K562 (cell line): ENCODE data around the gene IGFBP4. TPM values are rescaled to one million over a fixed set of nuclear protein-coding genes. Genes with fewer than 3 reads are reported as not detected.

Experiments
- ATAC-seq: fragments of 200-7000 bp; cut with Tn5 transposase; 3 replicates; pipeline ENCODE4 v1.9.1; 2020; ENCODE audit warnings: moderate library complexity
- BruUV-seq: library from RNA; stranded (reverse); fragments of 400-500 nt; replicated peaks from 2 replicates; lab custom pipeline; 2021; lab: Mats Ljungman, UMichigan
- CTCF ChIA-PET: fragments of 300-600 bp; formaldehyde crosslinking; extraction: SDS; loops from one replicate; lab custom pipeline; 2021; ENCODE audit warnings: low intra/inter-chr PET ratio; lab: Yijun Ruan, JAX
- POLR2A ChIA-PET: fragments of 300-600, 350-650 bp; sonication (Branson Sonifier 250); formaldehyde crosslinking; extraction: SDS; loops from one replicate; lab custom pipeline; 2021; ENCODE audit warnings: antibody characterized with exemption, inconsistent platforms; lab: Yijun Ruan, JAX
- DNase-seq, 4 experiments: peaks; one replicate each; pipeline versions ENCODE4 v3.0.0 to v3.0.0-alpha.2; 2011 to 2018; ENCODE audit warnings: low spot score in 3 of 4, mixed read lengths in 3 of 4; ENCODE audit errors: extremely low read depth in 1 of 4
- FAIRE-seq: peaks from 2 replicates; lab custom pipeline; 2011; peaks lifted over from hg19 to GRCh38; lab: Jason Lieb, UNC
- H2AFZ ChIP-seq: 2 replicates; pipeline ENCODE4 v1.6.0; 2011; ENCODE audit warnings: low read depth, low read length, control low read depth, inconsistent platforms
- H3K27ac ChIP-seq: fragments of 200-600 bp; 3 replicates; pipeline ENCODE4 v1.8.0; 2011; ENCODE audit warnings: low read depth, mild to moderate bottlenecking, control low read depth, inconsistent platforms, low read length, moderate library complexity, mixed read lengths; ENCODE audit errors: extremely low read depth
- H3K27me3 ChIP-seq, 2 experiments: fragments of 300-600 bp in 1 of 2; 2 replicates in 1 of 2; 3 replicates in 1 of 2; pipeline versions ENCODE4 v1.6.0 to v1.8.0; 2011; ENCODE audit warnings: inconsistent platforms in 2 of 2, low read length in 2 of 2, mild to moderate bottlenecking in 1 of 2, mixed read lengths in 1 of 2, moderate library complexity in 1 of 2; ENCODE audit not compliant: control insufficient read depth in 2 of 2, insufficient read depth in 2 of 2
- H3K36me3 ChIP-seq: fragments of 300-600 bp; 3 replicates; pipeline ENCODE4 v1.8.0; 2011; ENCODE audit warnings: mild to moderate bottlenecking, low read length, inconsistent platforms; ENCODE audit not compliant: control insufficient read depth, insufficient read depth
- H3K4me1 ChIP-seq, 2 experiments: fragments of 200-600 bp in 1 of 2; replicated peaks in 1 of 2; 2 replicates in 1 of 2; 3 replicates in 1 of 2; pipeline versions ENCODE4 v1.5.1 to v1.8.0; 2011; ENCODE audit warnings: inconsistent platforms in 2 of 2, low read length in 2 of 2, mild to moderate bottlenecking in 1 of 2, mixed read lengths in 1 of 2, moderate library complexity in 1 of 2; ENCODE audit not compliant: control insufficient read depth in 2 of 2, insufficient read depth in 2 of 2
- H3K4me2 ChIP-seq: 2 replicates; pipeline ENCODE4 v1.6.1; 2011; ENCODE audit warnings: low read length, control low read depth, inconsistent platforms, mixed read lengths; ENCODE audit not compliant: insufficient read depth
- H3K4me3 ChIP-seq: fragments of 200-600 bp; sonication (generic), shearing (Covaris generic); 2 replicates; pipeline ENCODE4 v1.5.1; 2016; ENCODE audit warnings: control low read depth, inconsistent platforms
- H3K79me2 ChIP-seq: fragments of 200-600 bp; 3 replicates; pipeline ENCODE4 v1.8.0; 2011; ENCODE audit warnings: low read length, inconsistent platforms; ENCODE audit not compliant: control insufficient read depth, insufficient read depth
- H3K9ac ChIP-seq, 2 experiments: 2 replicates each; pipeline versions ENCODE4 v1.6.0 to v1.6.1; 2011; ENCODE audit warnings: low read depth in 2 of 2, low read length in 2 of 2, control low read depth in 1 of 2, inconsistent platforms in 1 of 2, mild to moderate bottlenecking in 1 of 2, mixed read lengths in 1 of 2; ENCODE audit not compliant: insufficient read depth in 1 of 2
- H3K9me1 ChIP-seq: one replicate; pipeline ENCODE4 v1.6.0; 2011; ENCODE audit warnings: inconsistent platforms, mild to moderate bottlenecking, low read length, moderate library complexity; ENCODE audit not compliant: control insufficient read depth, insufficient read depth
- H3K9me3 ChIP-seq: replicated peaks from 2 replicates; pipeline ENCODE4 v1.5.1; 2011; ENCODE audit warnings: low read depth, low read length, inconsistent platforms; ENCODE audit not compliant: control insufficient read depth, insufficient read depth
- H4K20me1 ChIP-seq: replicated peaks from 2 replicates; pipeline ENCODE4 v1.6.1; 2011; ENCODE audit warnings: low read length, inconsistent platforms, mixed read lengths; ENCODE audit not compliant: control insufficient read depth, insufficient read depth
- RAD51 ChIP-seq: fragments of 450-650 bp; IDR thresholded peaks from 2 replicates; pipeline ENCODE4 v1.7.1; 2016; ENCODE audit warnings: low read depth, mild to moderate bottlenecking, borderline replicate concordance
- ZFX ChIP-seq: sonication (generic); formaldehyde crosslinking; IDR thresholded peaks from 2 replicates; pipeline ENCODE4 v1.8.0; 2022; ENCODE audit warnings: mild to moderate bottlenecking, missing genetic modification reagents, moderate library complexity
- whole genome bisulfite sequencing: fragments of 100-300 bp; shearing (Covaris generic); methylation state at CpG from one replicate; pipeline ENCODE4 v1.1.6; 2016; ENCODE audit warnings: low coverage, mixed read lengths; ENCODE audit not compliant: insufficient coverage; ENCODE audit errors: missing lambda C conversion rate; 5-methylcytosine and 5-hydroxymethylcytosine counted together
- in situ Hi-C: fragments of 300-500 bp; cut with MboI; formaldehyde crosslinking; loops from 4 replicates; pipeline ENCODE4 v1.15.0; 2018; ENCODE audit warnings: inconsistent platforms, mixed read lengths
- intact Hi-C: fragments of 100-400 bp; cut with micrococcal nuclease; formaldehyde crosslinking; loops from 2 replicates; pipeline ENCODE4 v1.14.2; 2022
- polyA plus RNA-seq, 8 experiments: library from polyadenylated mRNA; depleted of rRNA in 4 of 8; stranded (reverse) in 5 of 8; unstranded in 3 of 8; fragments of >200 nt; fragmentation: Nextera tagmentation in 2 of 8; fragmentation: Illumina TruSeq in 1 of 8; extraction: Ambion mirVana in 2 of 8; extraction: Trizol in 1 of 8; gene quantifications; 2 replicates each; pipeline versions ENCODE4 v1.2.1 to v1.2.3, GENCODE V29; 2011 to 2014; ENCODE audit warnings: inconsistent platforms in 1 of 8, missing spikeins in 1 of 8
- total RNA-seq, 7 experiments: library from RNA; depleted of rRNA in 6 of 7; stranded (reverse); fragments of >200 nt in 6 of 7; fragmentation: Illumina TruSeq in 2 of 7; extraction: Trizol in 2 of 7; gene quantifications; 2 replicates each; pipeline versions ENCODE4 v1.2.1 to v1.2.3, GENCODE V29; 2011 to 2021; ENCODE audit warnings: low replicate concordance in 1 of 7
- TF ChIP-seq, protein P1 (sequence below): IDR thresholded peaks from 2 replicates; pipeline ENCODE4 v1.6.1; 2016; ENCODE audit warnings: missing genetic modification characterization, missing compliant biosample characterization
- TF ChIP-seq, protein P2 (sequence below), 2 experiments: fragments of 450-650 bp; IDR thresholded peaks; 2 replicates each; pipeline ENCODE4 v1.6.1; 2016; ENCODE audit warnings: mild to moderate bottlenecking in 2 of 2, borderline replicate concordance in 1 of 2, low read depth in 1 of 2, moderate library complexity in 1 of 2

The IGFBP4 gene
- total and polyA plus RNA-seq, 9 of the 15 experiments (the other 6 are each of a cell fraction or from before 2014, with no cell fraction given) = 8.8 to 99.8 (median 18.6) TPM

DNA sequence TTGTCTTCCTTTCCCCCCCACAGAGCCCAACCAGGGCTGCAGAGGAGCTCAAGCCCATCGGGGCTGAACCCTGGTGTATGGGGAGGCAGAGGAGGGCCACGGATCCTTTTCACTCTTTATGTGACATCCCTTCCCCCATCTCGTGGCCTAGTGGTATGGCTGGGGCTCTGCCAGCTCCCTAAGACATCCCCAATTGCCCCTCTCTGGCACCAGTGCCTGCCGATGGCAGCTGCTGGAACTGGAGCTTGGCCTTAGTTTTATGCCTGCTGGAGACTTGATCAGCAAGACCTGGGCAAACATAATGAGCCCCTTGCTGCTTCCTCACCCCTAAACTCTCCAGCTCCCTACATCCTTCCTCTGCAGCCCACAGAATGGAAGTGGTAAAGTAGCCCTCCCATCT is 17.5 kb upstream of the IGFBP4 start:
- no peak for TF ChIP-seq RAD51
- 0 out of 2 replicates have a peak, but pooled peaks have one; percentile 25 for TF ChIP-seq ZFX (CRISPR knock-in tag)
- TF ChIP-seq, all 486 proteins: peak for 1
- intact Hi-C loops (no loop called here), in situ Hi-C loops (no loop called here)
- no TSS peak for BruUV-seq
- CTCF ChIA-PET = no interaction called here
- H3K4me3 ChIP-seq = no peak overlapping the region
- no peaks in the 10 kb centered on the region for H3K9me1 ChIP-seq
- POLR2A ChIA-PET = interaction anchor here (0.6 to 0.9 kb wide), 3 partner anchors 8 to 18 kb away, joined by 3 read pairs; partner anchors contain the start of genes IGFBP4 and TOP2A
- peak overlapping the region; percentile 28; the same call in 1 of the 2 replicates for H3K4me2 ChIP-seq
- no peaks in the 10 kb centered on the region for H3K9me3 ChIP-seq
- peak overlapping the region; percentile 36 to 66; a peak in 3 of 4 replicates for H3K9ac ChIP-seq
- no peaks in the 10 kb centered on the region for H3K36me3 ChIP-seq
- no peak for FAIRE-seq
- H3K27ac ChIP-seq = no peak overlapping the region
- no peaks in the 10 kb centered on the region for H3K27me3 ChIP-seq
- H3K79me2 ChIP-seq = no peaks in the 10 kb centered on the region
- H2AFZ ChIP-seq = peak overlapping the region; percentile 78
- DNase-seq = no peak
- peaks cover 0 to 5% of the 10 kb centered on the region in 2 experiments; a peak in 3 of 5 replicates for H3K4me1 ChIP-seq
- peak; percentile 21 for ATAC-seq
- WGBS = 29% methylated on average over 4 of the region's 4 CpGs
- H4K20me1 ChIP-seq = no peaks in the 10 kb centered on the region

DNA sequence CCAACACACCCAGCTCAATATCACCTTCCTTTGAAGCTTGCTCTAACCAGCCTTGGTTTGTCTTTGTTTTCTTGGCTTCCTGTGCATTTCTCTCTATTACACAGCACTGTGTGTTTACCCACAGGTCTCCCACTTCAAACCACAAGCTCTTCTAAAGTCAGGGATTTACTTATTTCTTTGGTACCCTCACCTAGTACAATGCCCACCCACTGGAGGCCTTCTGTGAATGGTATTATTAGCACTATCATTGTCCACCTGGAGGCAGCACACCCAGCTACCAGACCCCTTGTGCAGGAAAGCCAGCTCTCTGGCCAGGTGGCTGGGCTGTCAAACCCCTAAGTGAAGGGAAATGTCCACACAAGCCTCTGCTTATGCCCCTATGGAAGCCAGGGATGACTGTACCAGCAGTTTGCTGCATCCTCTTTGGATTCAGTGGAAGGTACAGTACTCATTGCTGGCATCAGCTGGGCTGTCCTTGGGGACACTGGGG is 16.2 kb upstream of the IGFBP4 start:
- no peak overlapping the region for H3K27ac ChIP-seq
- intact Hi-C loops = no loop called here
- ChIA-PET POLR2A (interaction anchor here (0.6 to 1.8 kb wide), 3 partner anchors 9 to 220 kb away, joined by 3 to 14 read pairs (median 3); partner anchors contain the start of genes SMARCE1 and TOP2A), CTCF (no interaction called here)
- peaks cover 0 to 5% of the 10 kb centered on the region in 2 experiments; a peak in 3 of 5 replicates for H3K4me1 ChIP-seq
- H3K27me3 ChIP-seq = no peaks in the 10 kb centered on the region
- in situ Hi-C loops = no loop called here
- H4K20me1 ChIP-seq = no peaks in the 10 kb centered on the region
- no peaks in the 10 kb centered on the region for H3K9me3 ChIP-seq
- H3K79me2 ChIP-seq = no peaks in the 10 kb centered on the region
- H3K4me2 ChIP-seq = no peak overlapping the region
- H3K9me1 ChIP-seq = no peaks in the 10 kb centered on the region
- ATAC-seq (no peak), DNase-seq (no peak), FAIRE-seq (no peak)
- H3K36me3 ChIP-seq = no peaks in the 10 kb centered on the region
- H2AFZ ChIP-seq = peak overlapping the region; percentile 78
- H3K4me3 ChIP-seq = no peak overlapping the region
- no peak overlapping the region for H3K9ac ChIP-seq
- BruUV-seq = no TSS peak
- TF ChIP-seq, protein P1, sequence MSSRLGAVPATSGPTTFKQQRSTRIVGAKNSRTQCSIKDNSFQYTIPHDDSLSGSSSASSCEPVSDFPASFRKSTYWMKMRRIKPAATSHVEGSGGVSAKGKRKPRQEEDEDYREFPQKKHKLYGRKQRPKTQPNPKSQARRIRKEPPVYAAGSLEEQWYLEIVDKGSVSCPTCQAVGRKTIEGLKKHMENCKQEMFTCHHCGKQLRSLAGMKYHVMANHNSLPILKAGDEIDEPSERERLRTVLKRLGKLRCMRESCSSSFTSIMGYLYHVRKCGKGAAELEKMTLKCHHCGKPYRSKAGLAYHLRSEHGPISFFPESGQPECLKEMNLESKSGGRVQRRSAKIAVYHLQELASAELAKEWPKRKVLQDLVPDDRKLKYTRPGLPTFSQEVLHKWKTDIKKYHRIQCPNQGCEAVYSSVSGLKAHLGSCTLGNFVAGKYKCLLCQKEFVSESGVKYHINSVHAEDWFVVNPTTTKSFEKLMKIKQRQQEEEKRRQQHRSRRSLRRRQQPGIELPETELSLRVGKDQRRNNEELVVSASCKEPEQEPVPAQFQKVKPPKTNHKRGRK (tag) = no peak
- TF ChIP-seq, protein P2, sequence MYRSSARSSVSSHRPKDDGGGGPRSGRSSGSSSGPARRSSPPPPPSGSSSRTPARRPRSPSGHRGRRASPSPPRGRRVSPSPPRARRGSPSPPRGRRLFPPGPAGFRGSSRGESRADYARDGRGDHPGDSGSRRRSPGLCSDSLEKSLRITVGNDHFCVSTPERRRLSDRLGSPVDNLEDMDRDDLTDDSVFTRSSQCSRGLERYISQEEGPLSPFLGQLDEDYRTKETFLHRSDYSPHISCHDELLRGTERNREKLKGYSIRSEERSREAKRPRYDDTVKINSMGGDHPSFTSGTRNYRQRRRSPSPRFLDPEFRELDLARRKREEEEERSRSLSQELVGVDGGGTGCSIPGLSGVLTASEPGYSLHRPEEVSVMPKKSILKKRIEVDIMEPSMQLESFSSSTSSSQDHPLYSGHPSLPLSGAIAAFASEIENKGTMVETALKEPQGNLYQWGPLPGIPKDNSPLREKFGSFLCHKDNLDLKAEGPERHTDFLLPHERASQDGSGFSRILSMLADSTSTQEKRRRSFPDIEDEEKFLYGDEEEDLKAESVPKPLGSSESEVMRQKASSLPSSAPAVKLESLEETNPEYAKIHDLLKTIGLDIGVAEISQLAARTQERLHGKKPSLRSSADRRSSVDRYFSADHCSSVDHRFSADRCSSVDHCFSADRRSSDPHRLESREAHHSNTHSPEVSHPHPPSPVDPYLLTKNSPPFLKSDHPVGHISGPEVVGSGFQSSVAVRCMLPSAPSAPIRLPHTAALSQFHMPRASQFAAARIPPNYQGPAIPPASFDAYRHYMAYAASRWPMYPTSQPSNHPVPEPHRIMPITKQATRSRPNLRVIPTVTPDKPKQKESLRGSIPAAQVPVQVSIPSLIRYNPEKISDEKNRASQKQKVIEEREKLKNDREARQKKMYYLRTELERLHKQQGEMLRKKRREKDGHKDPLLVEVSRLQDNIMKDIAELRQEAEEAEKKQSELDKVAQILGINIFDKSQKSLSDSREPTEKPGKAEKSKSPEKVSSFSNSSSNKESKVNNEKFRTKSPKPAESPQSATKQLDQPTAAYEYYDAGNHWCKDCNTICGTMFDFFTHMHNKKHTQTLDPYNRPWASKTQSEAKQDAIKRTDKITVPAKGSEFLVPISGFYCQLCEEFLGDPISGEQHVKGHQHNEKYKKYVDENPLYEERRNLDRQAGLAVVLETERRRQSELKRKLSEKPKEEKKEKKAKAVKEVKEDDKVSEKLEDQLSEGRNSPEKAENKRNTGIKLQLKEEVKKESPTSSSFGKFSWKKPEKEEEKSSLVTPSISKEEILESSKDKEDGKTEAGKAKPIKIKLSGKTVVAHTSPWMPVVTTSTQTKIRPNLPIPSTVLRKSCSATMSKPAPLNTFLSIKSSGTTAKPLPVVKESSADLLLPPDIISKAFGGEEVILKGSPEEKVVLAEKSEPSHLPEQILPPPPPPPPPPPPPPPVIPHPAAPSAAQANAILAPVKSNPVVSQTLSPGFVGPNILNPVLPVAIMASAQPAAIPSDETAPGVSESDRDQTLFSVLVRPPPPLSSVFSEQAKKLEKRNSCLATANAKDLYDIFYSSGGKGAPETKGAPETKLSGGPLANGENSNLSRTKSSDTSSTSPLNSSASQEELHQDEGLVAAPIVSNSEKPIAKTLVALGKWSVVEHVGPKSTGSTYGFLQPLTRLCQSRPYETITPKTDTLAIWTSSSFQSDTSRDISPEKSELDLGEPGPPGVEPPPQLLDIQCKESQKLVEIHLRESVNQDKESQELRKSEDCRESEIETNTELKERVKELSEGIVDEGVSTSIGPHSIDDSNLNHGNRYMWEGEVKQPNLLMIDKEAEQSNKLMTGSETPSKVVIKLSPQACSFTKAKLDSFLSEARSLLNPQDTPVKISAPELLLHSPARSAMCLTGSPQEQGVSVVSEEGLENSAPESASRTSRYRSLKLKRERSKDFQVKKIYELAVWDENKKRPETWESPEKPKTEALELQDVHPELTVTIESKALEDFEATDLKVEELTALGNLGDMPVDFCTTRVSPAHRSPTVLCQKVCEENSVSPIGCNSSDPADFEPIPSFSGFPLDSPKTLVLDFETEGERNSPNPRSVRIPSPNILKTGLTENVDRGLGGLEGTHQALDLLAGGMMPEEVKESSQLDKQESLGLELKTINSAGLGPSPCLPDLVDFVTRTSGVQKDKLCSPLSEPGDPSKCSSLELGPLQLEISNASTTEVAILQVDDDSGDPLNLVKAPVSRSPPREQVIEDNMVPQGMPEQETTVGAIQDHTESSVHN (IDR thresholded peaks at IDR 0.05; ENCODE audit: borderline replicate concordance in 1 of 2, low read depth in 1 of 2) = no peak
